Measurements from ENCODE around the gene TSR3.

TSR3 gene

DNA sequence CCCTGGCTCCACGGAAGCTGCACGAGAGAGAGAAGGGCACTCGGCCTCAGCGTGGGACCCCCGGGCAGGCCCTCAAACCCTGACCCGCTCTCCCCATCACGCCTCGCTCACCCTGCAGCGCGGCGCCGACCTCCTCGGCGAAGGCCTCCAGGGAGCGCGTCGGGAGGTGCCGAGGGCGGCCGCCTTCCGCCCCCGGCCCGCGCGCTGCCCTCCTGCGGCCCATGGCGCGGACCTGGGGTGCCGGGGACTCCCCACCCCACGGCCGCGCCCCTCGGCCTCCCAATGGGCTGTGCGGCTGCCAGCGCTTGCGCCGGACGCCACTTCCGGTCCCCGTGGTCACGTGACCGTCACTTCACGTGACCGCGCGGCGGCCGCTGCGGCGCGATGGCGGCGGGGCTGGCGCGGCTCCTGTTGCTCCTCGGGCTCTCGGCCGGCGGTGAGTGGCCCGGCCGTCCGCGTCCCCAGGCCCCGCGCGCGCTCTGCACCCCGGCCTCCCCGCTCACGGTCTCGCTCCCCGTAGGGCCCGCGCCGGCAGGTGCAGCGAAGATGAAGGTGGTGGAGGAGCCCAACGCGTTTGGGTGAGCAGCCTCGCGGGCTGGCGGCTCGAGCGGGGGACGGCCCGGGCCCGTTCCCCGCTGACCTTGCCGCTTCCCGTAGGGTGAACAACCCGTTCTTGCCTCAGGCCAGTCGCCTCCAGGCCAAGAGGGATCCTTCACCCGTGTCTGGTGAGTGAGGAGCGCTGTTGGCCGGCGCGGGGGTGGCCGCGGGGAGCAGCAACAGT, at the start of gene TSR3, which contains the start of gene GNPTG:
Gene TSR3 (minus strand): TSS at position 297 of the 781 bp plus-strand sequence. CDS start 74 bp downstream, at position 223.
Gene GNPTG (plus strand): TSS at position 350 of the 781 bp plus-strand sequence. CDS start 35 bp downstream, at position 385.
- DNase-seq, result peak; percentile 88

DNA sequence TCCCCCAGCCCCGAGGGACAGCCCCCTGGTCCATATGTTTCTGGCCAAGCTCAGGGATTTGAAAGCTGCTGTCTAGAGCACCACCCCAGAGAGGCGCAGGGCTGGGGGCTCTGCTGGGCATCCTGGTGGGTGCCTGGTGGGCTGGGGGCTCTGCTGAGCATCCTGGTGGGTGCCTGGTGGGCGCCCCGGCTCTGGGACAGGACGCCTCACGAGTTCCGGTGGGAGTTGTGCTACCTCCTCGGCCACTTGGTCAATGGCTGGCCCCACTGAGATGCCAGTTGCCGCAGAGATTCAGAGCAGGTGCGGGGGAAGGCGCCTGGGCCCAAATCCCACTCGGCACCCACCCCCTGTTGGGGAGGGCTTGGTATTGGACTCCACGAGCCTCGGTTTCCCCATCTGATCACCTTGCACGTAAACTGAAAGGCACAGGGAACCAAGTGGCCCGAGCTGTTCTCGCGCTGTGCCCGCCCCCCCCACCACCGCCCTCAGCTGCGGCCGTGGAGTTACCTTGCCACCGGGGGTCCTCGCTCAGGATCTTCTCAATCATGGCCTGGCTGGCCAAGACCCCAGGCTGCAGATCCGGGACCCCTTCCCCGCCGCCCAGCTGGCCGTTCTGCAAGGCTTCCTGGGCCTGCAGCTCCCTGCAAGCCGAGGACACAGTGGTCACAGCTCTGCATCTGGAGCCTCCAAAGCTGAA, 49.5 kb upstream of the TSR3 start:
- DNase-seq, result no peak

GRCh38 chr16:1398826-1399581, 47.3 kb upstream of the TSR3 start:
- DNase-seq, result no peak

DNA sequence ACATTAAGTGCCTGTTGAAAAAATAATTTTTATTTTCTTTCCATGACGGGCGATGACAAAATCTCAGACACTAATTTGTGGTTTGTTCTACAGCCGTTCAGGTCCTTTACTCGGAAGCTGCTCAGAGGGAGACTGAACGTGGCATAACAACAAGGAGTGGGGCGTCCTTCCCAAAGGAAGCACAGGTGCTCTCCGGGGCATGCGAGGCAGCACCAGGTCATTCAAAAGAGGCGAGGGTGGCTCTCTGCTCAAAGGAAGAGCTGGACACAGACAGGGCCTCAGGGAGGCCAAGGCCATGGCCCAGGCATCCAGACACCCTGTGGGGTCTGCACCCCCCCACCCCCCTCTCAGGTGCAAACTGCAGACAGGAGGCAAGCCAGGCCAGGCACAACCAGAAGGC, 46.7 kb upstream of the TSR3 start:
- DNase-seq, result no peak

- DNase-seq, result no peak
Measured at GRCh38 chr16:1397779-1398178, 46.1 kb upstream of the TSR3 start.

- no peak for DNase-seq
Measured at GRCh38 chr16:1395444-1396031, 43.9 kb upstream of the TSR3 start.

DNA sequence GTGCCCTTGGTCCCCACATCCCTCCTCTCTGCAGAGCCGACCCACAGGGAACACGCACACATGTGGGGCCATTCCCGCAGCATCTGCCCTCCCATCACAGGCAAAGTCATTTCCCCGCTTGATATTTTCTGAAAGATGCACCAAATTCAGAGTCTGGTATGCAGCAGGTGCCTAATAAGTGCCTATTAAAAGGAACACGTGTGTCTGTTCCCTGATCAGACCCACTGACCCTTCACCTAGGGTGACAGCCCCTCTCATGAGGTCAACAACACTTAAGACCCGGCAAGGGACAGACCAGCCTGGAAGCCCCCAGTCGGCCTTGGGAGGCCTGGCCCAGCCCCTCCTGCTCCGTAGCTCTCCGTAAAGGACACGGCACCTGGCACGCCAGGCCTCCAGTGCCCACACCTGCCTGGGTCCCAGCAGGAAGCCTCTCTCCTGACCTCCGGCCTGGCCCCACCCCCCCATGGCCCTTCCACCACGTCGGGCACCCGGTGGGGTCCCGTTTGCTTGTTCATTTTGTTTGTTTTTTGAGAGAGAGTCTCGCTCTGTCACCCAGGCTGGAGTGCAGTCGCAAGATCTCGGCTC, 42.8 kb upstream of the TSR3 start:
- DNase-seq, result no peak

DNA sequence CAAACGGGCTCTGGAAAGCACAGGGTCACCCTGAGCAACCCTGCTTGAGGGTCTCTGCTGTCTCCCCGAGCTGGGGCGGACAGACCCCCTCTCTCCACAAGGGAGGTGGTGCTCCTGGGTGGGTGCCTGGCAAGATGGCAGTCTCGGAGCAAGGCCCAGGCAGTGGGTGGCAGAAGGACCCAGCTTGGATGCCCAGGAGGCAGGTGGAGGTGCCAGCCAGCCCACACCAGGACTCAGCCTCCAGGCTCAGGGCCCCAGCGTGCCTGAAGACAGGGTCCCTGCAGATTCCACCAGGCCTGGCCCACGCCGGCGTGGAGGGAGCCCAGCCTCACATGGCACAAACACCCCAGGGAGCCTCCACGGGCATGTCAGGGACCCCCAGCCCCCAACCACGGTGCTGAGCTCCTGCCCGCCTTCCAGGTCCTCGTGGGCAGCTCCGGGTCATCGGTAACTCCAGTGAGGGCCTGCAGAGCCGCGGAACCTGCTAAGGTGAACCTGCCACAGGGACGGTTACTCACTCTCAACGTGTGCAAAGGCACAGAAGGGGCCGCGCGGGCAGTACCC, 42.0 kb upstream of the TSR3 start:
- DNase-seq, result no peak

DNA sequence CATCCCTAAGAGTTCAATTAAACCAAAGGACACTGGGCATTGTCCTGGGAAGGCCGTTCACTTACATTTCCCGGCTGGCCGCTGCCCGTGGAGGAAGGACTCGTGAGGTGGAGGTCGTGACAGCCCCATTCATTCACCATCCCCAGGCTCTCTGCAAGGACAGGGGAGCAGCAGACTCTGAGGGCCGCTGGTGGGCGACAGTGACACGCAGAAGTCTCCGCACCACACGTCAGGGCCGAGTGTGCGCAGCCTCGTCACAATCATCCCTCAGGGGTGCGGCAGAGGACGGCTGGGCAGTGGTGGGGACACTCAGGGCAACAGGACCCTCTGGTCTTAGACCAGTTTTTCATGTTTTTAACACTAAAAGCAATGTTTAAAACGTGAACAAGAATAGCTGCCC, 41.1 kb upstream of the TSR3 start:
- no peak for DNase-seq

DNA sequence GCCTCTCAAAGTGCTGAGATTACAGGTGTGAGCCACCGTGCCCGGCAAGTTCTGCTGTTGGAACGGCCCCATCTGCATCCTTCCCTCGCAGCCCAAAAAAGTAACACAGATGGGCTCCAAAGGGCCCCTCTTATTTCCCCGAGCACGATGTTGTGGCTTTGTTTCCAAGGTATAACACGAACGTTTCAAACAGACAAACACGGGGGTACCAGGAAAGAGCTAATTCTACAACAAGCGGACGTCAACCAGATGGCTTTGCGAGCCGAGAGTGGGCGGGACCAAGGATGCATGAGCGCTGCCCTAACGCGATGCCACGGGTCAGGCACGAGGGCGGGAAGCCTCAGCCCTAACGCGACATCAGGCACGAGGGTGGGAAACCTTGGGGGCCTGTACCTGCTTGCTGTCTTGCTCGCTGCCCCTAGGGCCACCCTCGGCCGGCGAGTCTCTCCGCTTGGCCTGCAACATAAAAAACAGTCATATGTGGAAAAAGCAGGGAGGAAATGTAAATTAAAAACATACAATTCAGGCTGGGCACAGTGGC, 38.6 kb upstream of the TSR3 start:
- DNase-seq, result no peak

DNA sequence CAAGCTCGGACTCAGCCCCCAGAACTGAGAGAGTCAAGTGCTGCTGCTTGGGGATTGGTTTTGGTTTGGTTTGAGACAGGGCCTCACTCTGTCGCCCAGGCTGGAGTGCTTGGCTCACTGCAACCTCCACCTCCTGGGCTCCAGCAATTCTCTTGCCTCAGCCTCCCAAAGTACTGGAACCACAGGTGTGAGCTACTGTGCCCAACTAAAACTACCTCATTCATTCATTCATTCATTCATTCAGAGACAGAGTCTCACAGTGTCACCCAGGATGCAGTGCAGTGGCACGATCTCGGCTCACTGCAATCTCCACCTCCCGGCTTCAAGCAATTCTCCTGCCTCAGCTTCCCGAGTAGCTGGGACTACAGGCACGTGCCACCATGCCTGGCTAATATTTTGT, 38.1 kb upstream of the TSR3 start:
- DNase-seq, result no peak

DNA sequence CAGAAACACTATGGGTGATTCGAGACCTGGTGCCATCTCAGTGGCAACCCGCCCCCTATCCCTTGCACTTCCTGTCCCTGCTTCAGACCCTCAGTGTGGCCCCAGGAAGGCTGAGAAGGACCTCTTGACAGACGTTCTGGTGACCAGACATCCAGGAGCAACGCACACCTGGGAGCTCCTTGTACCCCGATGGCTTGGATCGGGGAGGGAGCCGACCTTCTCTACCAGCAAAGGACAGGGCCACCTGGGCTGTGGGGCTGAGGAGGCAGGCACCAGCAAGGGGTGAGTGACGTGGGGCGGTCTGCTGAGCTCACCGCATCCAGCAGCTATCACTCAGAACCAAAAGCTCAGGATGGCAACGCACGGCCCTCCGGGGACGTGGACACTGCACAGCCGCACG, 35.7 kb upstream of the TSR3 start:
- no peak for DNase-seq

DNA sequence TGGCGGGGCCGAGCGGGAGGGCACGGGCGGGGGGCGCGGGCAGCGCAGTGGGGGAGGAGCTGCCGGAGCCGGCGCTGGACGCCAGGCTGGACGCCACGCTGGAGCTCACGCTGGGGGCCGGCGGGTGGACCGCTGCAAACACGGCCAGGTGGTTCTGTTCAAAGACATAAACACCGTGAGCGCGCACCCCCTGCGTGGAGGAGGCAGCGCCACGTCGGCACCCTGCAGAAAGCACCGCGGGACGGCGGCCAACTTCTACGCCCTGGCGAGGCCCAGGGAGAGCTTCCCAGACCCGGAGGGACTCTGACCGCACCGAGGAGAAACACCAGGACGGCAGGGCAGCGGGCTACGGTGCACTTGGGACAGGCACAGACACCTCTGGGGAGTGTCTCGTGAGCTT, 33.6 kb upstream of the TSR3 start:
- DNase-seq, result no peak

- DNase-seq, result no peak
Measured at GRCh38 chr16:1383556-1383955, 31.9 kb upstream of the TSR3 start.

- no peak for DNase-seq
Measured at GRCh38 chr16:1381612-1382406, 30.1 kb upstream of the TSR3 start.

DNA sequence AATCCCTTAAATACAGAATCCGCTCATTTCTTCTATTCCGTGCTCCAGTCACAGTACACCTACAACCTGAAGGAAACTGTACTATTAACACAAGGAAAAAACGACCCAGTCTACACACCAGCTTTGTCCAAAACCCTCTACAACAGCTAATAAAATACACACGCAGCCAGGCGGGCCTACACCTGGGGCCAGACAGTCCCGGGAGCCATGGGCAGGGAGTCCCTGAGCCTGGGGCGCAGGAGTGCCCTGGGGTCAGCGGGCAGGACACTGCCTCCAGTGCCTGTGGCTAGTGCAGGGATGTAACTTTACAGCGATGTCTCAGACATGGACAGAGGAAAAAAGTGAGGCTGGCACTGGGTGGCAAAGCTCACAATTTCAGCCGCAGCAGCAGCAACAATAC, 28.5 kb upstream of the TSR3 start:
- DNase-seq, result no peak

DNA sequence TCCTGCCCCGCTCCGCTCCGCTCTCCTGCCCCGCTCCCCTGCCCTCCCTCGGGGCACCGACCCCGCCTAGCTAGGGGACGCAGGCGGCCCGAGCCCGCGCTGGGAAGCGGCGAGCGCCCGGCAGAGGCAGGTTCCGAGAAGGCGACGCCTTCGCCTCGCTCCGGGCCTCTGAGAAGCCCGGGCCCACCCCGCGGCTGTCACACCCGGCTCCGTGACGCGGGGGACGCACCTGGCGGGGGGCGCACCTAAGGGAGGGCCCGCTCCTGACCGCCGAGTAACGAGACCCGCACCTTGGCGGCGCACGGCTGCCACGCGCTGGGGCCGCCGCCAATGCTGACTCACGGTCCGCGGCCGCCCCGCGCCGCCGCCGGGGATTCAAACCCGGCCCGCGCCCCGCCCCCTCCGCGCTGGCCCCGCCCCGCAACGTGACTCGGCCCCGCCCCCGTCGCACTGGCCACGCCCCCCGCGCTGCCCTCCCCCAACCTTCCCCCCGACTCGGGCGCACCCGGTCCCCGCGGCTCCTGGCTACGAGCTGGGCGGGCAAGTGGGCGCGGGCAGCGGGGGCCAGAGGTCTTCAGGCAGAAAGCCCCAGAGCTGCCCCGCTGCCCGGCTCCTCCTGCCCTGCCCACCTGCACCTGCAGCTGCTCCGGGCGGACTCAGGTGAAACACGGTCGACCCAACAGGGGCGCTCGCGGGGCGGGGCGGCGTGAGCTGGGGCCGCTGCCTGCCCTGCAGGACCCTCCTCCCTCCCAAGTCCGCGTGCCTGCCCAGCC, 27.8 kb upstream of the TSR3 start:
- DNase-seq, result peak; percentile 66

- DNase-seq, result peak; percentile 57
Measured at GRCh38 chr16:1378804-1379303, 27.2 kb upstream of the TSR3 start.

DNA sequence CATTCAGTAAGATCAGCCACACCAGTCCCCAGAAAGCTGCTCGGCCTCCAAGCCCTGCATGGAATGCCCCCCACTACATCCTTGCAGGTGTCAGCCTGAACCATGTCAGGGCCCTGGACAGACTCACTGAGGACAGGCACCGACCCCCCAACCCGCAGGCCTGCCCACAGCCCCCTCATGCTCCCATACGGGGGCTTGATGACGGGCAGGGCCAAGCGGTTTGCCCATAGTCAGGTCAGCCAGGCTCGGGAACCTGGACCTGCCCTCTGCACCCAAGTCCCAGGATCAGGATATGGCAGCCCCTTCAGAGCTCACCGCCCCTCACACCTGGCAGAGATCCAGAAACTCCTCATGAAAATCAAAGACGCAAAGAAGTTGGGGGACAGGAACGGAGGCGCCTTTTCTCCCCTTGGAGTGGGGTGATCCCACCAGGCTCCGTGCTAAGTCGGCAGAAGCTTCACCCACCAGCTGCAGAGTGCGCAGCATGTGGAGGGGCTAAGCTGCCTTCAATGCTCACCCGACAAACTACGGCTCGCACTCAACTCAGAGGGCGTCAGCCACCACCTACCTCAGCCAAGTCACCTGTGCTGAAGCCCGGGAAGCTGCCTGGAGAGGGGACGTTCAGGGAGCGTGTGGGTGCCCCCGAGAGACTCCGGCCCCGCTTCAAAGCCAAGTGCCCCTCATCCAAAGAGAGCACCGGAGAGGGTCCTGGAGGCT, 26.6 kb upstream of the TSR3 start:
- no peak for DNase-seq
